ENCODE data around the gene IDH2.

Gene IDH2

DNA sequence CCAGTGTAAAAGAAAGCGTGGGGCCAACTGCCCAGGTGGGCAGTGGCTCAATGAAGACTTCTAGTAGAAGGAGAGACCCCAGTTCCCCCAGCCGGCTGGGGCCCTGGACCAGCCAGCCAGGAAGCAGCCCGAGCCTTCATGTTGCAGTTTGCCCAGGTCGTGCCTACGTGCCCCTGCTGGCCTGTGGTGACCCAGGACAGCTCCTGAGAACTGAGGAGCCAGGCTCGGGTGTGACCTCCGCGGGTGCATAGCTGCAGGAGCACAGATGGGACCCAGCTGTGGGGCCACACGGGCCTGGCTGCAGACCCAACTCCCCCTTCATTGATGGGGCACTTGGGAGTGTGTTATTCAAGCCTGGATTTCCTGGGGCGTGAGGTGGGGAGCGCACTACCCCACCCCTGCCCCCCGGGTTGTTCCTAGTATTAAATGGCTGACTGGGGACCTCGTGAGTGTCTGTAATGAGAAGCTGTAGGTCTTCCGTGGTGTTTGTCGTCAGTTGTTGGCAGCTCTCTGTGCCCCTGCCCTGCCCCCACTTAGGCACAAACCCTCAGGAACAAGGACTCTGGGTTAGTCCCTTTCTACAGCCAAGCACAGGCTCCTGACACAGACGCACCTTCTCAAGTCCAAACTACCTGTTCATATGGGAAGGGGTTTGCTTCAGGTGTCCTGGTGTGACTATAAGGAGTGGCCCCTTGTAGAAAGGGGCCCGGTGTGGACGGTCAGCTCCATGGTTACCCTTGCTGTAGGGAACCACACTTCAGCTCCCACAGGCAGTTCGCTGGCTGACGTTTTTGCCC lies 39.1 kb downstream of the IDH2 start:
- DNase-seq = no peak

DNA sequence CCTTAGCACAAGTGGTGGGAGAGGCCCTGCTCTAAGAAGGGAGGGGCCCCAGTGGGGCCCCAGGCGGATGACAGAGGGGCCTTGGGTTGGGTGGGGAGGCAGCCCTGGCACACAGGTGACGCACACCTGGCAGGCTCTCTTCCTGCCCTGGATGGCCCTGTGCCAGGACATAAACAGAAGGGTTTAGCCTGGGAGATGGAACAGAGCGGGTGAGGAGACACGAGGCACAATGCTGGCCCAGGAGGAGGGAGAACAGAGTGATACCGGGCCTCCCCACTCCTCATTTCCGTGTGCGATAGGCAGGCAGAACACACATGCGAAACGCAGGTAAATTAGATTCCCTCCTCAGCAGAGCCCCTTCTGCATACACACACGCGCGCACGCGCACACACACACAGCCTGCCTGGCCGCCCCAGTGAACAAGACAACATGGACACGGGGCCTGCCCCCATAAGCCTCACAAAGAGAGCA lies 39.8 kb downstream of the IDH2 start:
- DNase-seq = no peak

DNA sequence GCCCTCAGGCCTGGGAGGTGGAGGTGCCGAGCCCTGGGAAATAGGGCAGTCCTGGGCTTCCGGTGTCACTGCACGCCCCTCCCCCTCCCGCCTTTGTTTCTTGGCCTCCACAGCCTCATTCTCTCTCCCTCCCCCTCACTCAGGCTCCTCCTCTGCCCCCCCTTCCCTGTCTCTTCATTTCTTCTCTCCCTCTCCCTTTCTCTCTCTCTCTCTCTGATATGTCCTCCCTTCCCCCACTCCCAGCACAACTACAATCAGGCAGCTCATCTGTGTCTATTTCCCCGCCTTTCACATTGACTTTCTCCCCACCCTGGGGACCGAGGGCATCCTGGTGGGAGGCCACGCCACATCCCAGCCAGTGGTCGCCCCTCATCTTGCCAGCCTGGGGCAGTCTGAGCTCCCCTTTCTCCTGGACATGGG lies 40.2 kb downstream of the IDH2 start:
- DNase-seq = peak; percentile 35

- no peak for DNase-seq
Measured at GRCh38 chr15:90060797-90061196, 41.5 kb downstream of the IDH2 start.

- peak; percentile 68 for DNase-seq
Measured at GRCh38 chr15:90059208-90059985, 42.9 kb downstream of the IDH2 start.

- no peak for DNase-seq
Measured at GRCh38 chr15:90058775-90059174, 43.5 kb downstream of the IDH2 start.

DNA sequence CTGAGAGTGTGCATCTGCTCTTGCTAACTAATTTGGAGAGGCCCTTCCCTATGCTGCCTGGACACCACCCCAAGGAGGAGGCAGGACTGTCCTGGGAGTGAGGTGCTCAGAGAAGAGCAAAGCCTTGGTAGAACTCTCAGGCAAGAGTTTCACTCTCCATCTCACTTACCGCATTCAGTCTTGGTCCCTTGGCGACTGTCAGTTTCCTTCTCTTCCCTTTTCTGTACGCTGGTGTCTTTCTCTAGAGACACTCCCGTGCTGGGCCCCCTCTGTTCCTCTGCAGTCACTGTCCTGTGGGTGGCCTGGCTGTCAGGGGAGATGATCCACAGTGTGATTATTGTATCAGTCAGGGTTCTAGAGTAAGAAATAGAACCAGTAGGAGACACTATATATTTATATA lies 44.0 kb downstream of the IDH2 start:
- no peak for DNase-seq

DNA sequence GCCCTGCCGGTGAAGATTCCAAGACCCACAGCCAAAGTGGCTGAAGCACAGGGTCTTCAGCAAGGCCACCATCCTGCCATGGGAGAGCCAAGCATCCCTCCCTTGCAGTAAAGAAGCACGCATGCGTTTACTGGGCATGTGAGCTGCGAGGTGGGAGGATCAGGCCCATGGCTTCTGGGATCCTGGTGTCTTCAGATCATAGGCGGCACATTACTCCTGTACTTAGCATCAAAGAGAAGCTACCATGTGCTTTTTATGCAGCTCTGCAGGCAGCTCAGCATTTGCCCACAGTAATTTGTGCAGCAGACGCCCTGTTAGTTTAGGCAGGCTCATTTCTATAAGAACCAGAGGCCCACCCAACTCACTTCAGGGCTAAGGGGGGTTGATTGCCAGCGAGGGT lies 45.7 kb downstream of the IDH2 start:
- no peak for DNase-seq

GRCh38 chr15:90055182-90055581 lies 47.1 kb downstream of the IDH2 start:
- DNase-seq = no peak

GRCh38 chr15:90054618-90055097 lies 47.6 kb downstream of the IDH2 start:
- no peak for DNase-seq

- no peak for DNase-seq
Measured at GRCh38 chr15:90053685-90054466, 48.4 kb downstream of the IDH2 start.

- DNase-seq = no peak
Measured at GRCh38 chr15:90051874-90052273, 50.4 kb downstream of the IDH2 start.

DNA sequence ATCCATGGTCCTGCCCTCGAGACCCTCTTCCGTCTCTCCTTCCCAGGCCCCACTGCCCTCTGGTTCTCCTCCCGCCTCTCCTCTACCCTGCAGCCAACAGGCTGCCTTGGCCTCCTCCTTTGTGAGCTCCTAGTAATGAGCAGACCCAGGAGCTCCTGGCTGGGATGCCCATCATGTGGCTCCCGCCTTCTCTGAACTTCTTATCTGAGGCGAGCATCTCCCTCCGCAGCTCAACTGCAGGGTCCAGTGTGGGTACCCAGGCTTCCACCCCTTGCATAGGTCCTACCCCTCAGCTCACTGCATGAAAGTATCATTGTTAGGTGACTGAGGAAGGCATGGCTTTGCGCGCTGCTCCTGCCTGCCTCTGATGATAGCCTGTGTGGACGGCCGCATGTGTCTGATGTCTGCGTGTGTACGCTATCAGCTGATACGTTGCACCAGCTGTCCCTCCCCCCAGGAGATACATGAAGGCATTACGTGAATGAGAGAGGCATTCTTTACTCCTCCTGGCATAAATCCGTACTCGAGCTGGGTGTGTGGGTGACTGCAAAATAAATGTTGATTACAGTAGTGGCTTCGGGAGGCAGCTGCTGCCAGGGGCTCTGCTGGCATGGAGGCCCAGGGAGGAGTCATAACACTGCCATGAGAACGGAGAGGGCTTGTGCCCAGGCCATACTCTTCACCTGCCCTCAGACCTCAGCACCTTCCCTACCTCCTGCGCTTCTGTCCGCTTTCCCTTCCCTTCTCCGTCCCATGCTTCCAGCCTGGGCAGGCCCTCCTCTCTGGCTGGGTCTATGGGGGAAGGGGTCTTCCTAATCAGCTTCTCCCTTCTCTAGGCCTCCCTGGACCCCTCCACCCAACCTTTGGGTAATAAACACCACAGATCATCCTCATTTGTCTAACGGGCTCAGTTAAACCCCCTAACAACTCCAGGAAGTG lies 52.3 kb downstream of the IDH2 start:
- no peak for DNase-seq

GRCh38 chr15:90049030-90049429 lies 53.2 kb downstream of the IDH2 start:
- no peak for DNase-seq

- DNase-seq = no peak
Measured at GRCh38 chr15:90047956-90048575, 54.2 kb downstream of the IDH2 start.

DNA sequence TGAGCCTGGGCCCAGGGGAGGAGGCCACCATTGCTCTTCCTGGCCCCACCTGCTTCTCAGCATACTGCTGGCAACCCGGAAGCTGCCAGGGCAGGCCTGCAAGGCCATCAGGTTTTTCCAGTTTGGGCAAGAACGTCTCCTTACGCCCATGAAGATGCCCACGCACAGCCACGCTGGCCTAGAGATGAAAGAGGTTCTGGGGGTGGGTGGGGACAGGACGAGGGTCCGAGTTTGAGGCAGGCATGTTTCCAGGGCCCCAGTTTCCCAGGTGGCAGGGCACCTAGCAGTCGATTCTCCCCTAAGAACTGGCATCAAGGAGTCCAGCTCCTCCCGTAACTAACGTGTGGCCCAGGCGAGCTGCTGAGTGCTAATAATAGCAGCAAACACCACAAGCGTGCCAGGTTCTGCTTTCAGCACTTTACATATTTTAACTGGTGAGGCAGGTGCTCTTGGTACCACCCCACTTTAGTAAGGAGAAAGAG lies 55.3 kb downstream of the IDH2 start:
- no peak for DNase-seq

DNA sequence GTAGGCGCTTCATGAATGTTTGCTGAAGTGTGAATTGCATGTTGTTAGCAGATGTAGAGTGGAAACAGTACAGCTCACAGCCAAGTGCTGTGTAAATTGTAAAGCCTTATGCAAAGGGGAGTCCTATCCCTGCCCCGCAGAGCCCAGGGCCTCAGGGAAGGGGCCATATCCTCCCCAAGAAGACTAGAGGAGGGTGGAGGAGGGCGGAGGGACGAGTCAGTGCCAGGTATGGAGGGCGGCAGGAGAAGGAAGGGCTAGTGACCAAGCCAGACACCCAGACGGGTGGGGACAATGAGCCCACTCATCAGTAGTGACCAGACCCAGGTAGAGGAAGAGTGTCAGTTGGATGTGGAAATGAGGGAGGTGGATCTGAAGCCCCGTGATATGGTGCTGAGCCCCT lies 56.0 kb downstream of the IDH2 start:
- DNase-seq = no peak

DNA sequence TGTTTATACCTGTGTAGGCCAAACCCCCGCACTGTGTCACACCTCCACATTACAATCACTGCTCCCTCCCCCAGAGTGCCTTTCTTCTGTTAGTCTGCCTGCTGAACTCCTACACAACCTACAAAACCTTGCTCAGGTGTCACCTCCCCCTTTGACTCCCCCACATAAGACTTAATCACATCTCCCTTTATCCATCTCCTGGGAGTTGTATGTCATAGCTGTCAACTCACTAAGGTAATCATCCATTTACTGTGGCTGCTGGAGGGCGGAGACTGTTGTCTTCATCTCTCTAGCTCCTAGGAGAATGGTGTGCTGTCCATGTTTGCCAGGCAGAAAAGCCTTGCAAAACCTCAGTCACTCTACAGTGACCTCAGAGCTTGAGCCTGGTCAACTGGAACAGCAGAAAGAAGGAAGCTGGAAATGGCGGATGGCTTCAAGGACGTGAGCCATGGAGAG lies 57.3 kb downstream of the IDH2 start:
- DNase-seq = no peak

DNA sequence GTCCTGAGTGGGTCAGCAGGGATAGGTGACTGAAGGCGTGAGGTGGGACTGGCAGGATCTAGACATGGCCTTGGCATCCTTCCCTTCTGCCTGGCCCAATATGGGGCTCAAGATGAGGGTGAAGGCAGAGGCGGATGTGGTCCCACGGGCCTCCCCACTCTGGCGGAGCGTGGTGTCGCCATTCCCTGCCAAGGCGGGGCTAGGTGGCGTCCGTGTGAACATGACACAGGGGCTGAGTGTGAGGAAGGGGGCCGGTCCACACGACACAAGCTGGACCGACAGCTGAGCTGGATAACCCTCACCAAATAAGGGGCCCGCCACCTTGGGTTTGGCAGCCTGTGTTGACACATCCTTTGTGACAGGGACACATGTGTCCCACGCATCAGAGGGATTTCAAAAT lies 58.1 kb downstream of the IDH2 start:
- DNase-seq = no peak

- no peak for DNase-seq
Measured at GRCh38 chr15:90043530-90044010, 58.7 kb downstream of the IDH2 start.

Data from stimulated activated CD4-positive, alpha-beta T cell treated with anti-CD3 and anti-CD28 coated beads, Interleukin-12 subunit alpha, Interleukin-12 subunit beta, amount 100 ng/mL, for 4 hours (primary cell).